GM21528 (cell line): Measurements from ENCODE around the gene NFIX.

ENCODE experiments used
- ATAC-seq: cut with Tn5 transposase; IDR thresholded peaks from one replicate; pipeline ENCODE4 v1.9.1; 2021; ENCODE audit warnings: mild to moderate bottlenecking, moderate library complexity; ENCODE audit not compliant: unreplicated experiment, low FRiP score

Gene NFIX

DNA sequence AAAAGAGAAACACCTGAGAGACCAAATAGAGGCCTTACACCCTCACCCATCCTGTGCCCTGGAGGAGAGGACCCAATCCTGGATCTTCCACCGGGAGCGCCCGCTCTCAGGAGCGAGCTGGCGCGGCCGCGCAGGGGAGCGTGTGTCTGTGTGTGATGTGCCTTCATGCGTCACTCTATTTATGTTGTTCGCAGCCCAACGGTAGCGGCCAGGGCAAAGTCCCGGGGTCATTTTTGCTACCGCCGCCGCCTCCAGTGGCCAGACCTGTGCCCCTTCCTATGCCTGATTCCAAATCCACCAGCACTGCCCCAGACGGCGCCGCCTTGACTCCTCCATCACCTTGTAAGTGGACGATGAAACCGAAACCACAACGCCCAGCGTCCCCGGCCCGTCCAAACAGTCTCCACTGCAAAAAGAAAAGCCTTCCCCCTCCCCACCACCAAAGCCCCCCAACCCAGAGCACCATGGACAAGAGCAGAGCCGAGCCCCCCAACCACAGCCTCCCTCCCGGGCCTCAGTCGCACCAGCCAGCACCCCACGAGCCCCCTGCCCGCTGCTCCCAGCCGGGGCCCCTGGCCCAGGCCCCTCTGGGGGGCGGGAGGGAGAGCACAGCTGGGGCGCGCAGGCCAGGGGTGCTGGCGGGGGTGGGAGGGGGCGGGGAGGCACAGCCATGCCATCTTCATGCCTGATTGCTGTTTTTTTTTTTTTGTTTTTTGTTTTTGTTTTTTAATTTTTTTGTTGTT lies 92.7 kb downstream of the NFIX start:
- no peak for ATAC-seq

DNA sequence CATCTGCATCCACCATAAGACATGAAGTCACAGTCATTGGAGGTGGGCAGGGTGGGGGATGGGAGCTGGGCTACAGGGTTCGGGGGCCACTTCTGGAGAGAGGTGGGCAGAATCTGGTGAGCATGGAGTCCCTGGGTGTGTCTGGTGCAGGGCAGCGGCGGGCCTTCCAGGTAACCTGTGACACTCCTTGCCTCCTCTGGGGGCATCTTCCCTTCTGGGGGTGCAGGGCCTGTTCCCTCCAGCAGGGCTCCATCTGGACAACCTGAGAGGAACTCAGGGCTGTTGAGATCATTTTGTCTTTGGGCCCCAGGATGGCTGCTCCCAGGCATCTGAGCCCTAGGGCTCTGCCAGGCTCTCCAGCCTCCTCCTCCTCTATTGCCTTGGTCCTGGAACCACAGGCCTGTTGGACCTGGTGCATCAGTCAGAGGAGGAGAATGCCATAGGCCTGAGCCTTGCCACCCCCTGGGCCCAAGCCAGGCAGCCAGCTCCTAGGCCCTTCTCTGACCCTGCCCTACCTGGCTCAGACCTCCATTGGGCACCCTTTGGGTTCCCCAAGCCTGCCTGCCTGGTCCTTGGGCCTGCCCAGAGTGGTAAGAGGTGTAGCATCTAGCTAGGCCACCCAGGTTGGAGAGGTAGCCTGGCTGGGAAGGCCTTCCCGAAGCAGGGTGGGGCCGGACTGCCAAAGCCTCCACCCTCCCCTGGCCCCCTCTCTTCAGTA lies 94.0 kb downstream of the NFIX start:
- no peak for ATAC-seq

DNA sequence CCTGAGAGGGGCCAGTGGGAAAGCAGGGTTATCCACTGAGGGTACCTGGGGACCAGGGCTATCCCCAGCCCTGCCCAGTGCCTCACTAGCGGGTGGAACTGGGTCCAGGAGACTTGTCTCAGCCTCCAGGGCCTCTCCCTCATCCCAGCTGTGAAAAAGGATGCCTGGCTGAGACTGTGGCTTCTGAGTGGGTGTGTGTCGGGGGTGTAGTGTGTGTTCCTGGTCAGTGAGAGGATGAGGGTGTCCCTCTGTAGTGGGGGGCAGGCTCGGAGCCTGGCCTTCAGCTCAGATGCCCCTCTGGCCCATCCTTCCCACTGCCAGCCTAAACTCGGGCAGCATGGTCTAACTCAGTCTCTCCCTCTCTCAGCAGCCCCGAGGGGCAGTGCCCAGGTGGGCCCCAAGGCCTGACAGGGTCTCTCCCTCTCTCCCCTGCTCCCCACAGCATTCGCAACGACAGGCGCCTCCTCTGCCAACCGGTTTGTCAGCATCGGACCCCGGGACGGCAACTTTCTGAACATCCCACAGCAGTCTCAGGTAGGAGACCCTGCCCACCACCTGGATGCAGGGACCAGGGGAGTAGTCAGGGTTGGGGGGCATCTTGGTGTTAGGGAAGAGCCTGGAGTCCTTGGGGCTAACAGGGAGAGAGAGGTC lies 94.7 kb downstream of the NFIX start:
- no peak for ATAC-seq

DNA sequence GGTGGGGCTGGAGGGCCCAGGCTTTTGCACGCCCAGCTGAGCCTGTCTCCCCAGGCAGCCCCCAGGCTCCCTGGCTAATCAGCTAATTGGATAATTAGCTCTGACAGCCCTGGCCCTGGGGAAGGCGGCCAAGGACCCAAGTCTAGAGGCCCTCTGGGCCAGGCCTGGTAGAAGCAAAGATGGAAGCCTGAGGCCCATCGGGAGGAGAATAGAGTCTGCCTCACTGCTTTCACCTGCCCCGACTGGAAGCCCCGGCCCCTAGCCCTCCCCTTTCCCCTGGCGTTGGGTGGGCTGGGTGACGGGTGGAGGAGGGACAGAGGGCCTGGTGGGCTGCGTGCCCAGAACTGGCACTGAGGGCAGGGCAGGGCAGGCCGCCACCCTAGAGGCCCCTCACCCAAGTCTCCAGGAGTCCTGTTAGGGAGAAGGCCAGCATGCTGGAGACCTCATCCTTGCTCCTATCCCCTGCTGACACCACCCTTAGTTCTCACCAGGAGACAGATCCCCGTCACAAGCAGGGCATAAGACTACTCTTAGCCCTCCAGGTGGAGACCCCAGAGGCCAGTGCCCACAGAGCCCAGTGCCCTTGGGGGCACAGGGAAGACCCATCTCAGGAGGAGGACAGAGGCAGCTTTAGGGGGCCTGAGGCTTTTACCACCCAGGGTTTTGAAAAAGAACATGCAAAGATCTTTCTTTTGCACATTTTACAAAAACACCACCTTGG lies 95.4 kb downstream of the NFIX start:
- no peak for ATAC-seq

DNA sequence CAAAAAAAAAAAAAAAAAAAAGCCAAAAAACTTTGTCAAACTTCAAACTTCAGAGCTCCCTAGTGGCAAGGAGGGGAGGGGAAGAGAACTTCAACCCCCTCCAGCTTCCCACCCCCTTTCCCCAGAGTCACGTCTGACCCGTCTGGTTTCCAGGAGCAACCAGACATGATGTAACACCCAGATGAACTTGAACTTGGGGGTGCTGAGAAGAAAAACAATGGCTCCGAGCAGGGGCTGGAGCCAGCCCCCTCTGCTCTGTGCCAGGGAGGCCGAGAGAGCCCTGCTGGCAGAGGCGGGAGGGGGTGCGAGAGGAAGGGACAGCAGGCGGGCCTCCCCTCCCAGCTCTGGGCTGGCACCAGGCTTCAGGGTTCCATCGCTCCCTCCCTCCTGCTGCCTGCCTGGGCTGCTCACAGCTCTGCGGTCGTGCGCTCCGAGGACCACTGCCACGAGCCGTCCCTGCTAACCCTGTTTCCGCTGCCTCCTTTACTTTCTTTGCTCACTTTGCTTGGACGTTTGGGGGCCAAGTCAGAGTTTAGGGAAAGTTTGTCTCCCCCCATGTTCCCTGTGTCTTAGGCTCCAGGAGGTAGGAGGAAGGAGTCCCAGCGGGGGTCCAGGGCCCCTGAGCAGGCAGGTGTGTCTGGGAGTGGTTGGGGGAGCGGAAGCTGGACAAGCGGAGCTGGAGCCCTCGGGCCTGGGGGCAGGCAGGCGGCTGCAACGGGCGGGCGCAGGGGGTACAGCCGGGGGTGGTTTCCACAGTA lies 96.3 kb downstream of the NFIX start:
- ATAC-seq = no peak

DNA sequence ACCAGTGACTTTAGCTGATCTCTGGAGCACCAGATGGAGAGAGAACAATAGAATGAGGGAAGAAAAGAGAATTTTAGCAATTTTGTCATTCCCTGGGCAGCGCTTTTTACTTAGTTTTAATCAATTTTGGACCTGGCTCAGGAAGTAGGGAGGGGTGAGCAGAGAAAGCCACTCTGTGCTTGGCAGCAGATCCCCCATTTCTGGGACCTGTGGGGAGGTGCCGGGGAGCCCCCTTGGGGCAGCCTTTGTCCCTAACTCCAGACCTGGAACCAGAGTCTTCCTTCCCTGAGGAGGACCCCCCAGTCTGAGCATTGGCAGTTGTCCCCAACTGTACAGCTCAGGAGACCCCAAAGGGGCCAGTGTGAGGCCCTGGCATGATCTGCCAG lies 96.9 kb downstream of the NFIX start:
- ATAC-seq = no peak

DNA sequence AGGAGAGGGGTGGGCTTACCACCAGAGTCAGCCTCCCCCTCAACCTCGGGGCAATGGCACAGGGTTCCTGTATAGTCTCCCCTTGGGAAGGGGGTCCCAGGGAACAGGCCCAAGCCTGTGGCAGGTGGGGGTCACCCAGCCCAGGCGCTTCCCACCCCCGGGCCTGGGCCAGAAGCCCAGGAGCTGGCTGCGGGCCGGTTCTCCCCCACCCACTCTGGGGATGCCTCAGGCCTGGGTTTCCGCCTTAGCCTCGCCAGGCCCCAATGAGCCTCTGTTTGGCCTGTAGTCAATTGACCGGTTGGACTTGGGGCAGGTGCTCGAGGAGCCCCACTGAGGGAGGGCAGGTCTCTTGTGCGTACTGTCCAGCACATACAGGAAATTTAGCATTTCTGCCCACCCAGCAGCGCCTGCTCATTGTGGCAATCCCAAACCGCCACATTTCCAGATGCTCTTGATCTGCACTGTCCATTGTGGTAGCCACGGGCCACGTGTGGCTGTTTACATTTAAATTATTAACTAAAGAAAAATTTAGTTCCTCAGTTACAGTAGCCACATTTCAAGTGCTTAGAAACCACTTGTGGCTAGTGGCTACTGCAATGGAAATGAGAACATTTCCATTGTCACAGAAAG lies 97.4 kb downstream of the NFIX start:
- ATAC-seq = no peak

DNA sequence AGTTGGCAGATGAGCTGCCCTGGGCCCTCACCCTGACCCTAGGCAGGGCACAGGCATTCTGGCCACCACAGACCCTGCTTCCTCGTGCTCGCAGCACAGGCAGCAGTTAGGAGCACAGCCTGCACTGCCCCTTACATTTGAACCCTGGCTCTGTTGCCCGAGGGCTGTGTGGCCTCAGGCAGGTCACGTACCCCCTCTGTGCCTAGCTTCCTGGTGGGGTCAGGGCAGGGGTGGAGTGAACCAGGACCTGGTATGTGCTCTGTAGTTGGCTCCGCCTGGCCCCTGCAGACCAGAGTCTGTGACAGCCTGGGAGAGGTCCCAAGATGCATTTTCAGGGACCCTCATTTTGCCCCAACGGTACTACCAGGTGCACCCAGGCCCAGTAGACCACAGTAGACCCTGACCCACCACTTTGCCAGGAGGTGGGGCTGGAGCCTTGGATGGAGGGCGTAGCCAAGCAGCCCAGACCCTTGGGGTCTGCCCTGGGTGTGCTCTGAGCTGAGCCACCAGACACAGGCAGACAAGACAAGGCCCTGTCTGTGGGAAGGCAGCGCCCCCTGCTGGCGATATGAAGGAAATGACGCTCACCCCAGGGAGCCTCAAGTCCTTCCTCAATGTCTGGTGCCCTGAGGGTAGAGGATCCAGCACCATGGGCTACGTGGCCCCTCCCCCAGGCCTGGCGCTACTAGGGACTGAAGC lies 98.3 kb downstream of the NFIX start:
- ATAC-seq = no peak

DNA sequence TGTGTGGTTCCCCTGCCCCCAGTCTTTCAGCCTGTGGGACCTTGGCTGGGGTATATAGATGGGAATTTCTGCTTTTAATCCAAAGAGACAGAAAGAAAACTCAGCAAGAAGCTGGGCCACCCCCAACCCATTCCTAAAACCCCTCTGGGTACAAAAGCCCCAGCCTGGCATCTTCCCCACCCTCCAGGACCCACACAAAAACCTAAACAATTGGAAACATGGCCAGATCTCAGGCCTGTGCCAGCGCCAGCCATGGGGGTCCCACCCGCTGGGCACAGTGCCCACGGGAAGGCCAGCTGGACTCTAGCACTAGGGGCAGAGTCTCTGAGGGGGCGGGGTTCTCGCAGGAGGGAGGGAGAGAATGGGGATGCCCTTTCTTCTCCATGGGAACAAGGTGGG lies 98.8 kb downstream of the NFIX start:
- no peak for ATAC-seq

DNA sequence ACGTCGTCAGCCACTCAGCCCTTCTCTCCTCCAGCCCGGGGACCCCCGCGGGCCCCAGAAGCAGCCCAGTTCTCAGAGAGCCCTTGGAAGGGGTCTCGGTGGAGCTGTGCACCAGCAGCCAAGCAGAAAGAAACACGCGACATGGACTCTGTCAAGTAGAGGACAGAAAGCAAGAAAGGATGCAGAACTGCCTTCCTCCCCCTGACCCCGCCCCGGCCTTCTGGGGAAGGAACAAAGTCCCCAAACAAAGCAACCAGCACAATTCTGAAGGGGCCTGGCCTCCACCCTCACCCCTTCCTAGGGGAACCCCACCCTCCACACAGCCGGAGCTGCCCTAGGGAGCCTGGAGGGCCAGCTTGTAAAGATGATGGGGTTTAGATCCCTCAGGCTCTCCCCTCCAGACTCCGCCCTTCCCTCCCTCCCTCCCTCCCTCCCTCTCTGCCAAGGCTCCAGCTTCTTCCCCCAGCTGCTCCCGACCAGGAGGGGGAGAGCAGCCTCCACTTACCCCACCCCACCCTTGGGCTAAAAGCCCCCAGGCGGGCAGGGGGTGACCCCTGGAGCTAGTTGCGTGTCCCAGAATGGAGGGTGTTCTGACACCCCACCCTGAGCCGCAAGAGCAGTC lies 99.6 kb downstream of the NFIX start:
- ATAC-seq = no peak

DNA sequence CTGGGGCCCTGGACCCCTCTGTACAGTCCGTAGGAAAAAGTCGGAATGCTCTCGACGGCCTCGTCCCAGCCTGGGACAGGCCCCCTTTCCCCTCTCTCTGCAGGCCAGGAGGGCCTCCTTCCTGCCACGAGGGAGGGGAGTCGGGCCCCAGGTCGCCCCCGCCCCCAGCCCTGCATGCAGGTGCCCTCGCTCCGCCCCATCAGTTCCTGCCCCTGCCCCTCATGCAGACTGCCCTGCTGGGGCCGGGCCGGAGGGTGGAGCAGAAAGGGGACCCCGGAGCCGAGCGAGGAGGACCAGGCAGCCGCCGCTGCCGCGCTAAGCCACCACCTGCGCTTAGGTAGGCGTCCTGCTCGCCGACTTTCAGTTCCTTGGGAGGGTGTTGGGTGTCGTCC lies 100.1 kb downstream of the NFIX start:
- no peak for ATAC-seq

DNA sequence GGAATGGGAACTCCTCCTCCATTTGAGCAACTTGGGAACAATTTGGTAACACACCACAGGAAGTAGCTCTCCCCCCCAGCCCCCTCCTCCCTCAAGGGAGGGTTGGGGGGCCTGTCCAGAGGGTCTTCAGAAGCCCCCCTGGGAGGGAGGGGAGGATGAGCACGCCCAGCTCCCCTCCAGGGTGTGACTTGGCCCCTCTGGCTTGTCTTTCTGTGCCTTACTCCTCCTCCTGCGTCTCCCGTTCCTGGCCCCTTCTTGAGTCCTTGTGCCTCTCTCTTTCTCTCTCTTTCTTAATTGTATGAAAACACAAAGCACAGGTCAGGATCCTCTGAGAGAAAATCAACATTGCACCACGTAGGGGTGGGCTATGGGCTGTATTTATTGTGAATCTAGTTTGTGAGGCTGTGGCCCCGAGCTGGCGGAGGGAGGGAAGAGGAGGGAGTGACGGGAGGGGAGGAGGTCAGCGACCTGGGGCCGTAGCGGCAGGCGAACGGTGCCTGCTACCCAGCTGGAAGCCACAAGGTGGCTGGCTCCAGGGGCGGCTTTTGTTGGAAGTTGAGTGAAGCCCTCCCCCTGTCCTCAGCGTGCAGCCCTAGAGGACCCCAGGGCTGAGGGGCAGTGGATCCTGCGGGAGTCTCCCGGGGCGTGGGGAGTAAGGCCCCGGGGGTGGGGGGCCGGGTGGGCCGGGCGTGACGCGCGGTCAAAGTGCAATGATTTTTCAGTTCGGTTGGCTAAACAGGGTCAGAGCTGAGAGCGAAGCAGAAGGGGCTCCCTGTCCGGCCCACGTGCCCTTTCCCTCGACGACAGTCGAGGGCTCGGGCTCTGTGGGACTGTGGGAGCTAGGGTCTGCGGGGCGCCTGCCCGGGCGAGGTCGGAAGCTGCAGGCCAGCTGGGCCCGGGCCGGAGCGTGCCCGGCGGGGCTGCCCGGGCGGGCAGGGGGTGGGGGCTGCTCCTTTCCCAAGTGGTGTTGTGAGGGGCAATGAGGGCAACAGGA lies 101.0 kb downstream of the NFIX start:
- no peak for ATAC-seq

DNA sequence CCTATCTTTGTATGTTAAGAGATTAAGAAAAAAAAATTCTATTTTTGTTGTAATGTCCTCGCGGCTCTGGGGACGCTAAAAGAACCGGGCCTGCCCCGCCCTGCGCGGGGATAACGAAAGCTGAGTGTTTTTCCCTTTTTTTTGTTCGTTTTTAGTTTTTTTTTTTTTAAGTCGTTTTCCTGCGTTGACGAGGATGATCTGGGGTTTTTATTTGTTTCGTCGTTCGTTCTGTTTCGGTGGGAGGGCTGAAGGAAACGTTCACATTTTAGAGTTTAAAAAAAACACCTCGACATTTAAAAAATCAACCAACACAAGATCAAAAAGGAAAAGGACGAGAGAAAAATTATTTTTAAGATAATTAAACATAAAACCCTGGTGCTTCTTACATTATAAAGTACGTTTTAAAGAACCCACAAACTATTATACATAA lies 101.8 kb downstream of the NFIX start:
- ATAC-seq = no peak

DNA sequence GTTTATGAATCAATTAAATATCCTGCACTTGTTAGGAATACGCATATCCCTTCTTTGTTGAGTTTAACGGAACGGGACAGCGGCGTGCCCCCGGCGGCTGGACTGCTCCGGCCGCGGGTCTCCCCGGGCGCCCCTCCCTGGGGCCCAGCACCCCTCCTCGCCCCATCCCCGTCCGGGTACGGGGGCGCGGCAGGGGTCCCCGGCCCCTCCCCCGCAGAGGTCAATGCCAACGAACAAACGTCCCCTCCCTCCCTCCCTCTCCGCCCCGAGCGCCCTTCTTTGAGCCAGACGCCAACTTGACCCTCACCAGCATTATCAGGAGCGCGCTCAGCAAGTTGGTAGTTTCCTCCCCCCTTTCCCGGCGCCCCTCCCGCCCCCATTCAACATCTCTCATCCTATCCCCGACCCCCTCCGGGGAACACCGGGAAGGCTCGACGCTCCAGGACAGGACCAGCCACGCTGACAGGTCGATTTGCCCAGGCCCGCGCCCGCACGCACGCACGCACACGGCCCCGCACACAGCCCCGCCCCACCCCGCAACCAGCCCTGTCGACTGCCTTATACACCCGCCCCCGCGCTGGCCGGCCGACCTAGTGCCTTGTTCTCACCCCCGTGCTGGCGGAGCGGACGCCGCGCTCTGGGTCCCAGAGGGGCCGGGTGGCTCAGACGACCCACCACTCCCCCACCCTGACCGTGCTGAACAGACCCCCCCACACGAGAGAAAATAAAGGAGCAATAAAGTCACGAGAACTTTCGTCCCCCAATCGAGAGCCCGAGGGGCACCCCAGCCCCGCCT lies 102.4 kb downstream of the NFIX start:
- ATAC-seq = no peak

DNA sequence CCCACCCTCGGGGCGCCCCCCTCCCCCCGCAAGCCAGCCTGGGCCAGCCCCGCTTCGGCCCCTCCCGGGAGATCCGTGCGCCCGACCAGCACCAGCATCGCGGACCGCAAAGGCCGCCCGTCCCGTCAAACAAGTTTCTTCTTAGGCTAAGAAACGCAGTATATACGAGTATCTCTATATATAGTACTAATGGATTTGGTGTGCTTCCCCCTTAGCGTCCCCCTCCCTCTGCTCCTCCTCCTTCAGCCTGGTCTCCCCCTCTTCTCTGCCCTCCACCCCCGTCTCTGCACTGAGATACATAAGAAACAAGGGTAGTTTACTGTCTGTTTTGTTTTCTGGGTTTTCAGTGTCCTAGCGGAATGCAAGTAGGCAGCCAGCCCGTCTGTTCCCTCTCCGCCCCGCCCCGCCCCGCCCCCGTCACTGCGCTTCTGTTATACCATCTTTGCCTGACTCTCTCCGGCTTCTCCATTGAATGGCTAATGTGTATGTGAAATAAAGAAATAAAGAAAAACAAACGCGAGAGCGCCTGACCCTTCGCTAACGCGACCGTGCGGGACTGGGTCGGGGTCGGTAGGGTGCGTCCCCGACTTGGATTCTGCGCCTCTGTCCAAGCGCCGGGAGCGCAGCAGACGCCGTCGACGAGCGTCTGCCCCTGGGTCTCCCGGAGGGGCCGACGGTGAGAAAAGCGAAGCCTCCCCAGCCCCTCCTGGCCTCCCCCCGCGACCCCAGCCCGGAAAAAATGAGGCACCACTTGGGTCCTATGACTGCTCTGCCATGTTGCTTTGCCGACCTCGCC lies 103.2 kb downstream of the NFIX start:
- no peak for ATAC-seq
